Measurements from ENCODE around the gene ANKRD37. TPM values are rescaled to one million over a fixed set of nuclear protein-coding genes. Genes with fewer than 3 reads are reported as not detected.

ANKRD37 gene
- total and polyA plus RNA-seq, 2 donors from 2014 or later, result 13.0 to 14.2 TPM

- peak overlapping the region in 1 of 2 donors; percentile 57 for H3K27ac ChIP-seq (ENCODE audit: low read depth in 2 of 2, low read length in 2 of 2)
- peak overlapping the region; percentile 83 to 87 (median 83) for H3K9ac ChIP-seq (ENCODE audit: low read length in 3 of 3)
- H3K4me1 ChIP-seq (ENCODE audit: control insufficient read depth in 2 of 3, insufficient read depth in 2 of 3, low read depth in 1 of 3, low read length in 3 of 3), result peaks cover 0 to 9% (median 0%) of the 10 kb centered on the region in 3 donors
- peak overlapping the region; percentile 71 to 84 (median 81) for H3K4me3 ChIP-seq (ENCODE audit: low read length in 3 of 3)
- DNase-seq, result no peak
- intact Hi-C loops (cut with DNase I), result no loop called here
- no peak for TF ChIP-seq CTCF (IDR thresholded peaks at IDR 0.05; ENCODE audit: borderline replicate concordance, extremely low read depth, insufficient read depth)
- H3K9me3 ChIP-seq (ENCODE audit: control insufficient read depth in 2 of 3, insufficient read depth in 1 of 3, low read length in 3 of 3), result no peaks in the 10 kb centered on the region
- no peak for FAIRE-seq
- H3K27me3 ChIP-seq (ENCODE audit: control insufficient read depth, insufficient read depth, low read length), result no peaks in the 10 kb centered on the region
- peaks cover 0 to 10% (median 0%) of the 10 kb centered on the region in 3 donors for H3K36me3 ChIP-seq (ENCODE audit: control insufficient read depth in 2 of 3, insufficient read depth in 3 of 3, low read length in 3 of 3)
These were observed 1.9 kb upstream of the ANKRD37 start for GRCh38 chr4:185394568-185395237.

GRCh38 chr4:185395238-185395955 is 1.2 kb upstream of the ANKRD37 start, which contains the start of gene LRP2BP:
TSS of gene LRP2BP (minus strand) at chr4:185395924. CDS start at chr4:185378186, 17,738 bp downstream.
- no peak for TF ChIP-seq CTCF (IDR thresholded peaks at IDR 0.05; ENCODE audit: borderline replicate concordance, extremely low read depth, insufficient read depth)
- Histone ChIP-seq H3K27ac (ENCODE audit: low read depth in 2 of 2, low read length in 2 of 2) (peak within 1 kb of the TSS; percentile 98 to 100), H3K36me3 (ENCODE audit: control insufficient read depth in 2 of 3, insufficient read depth in 3 of 3, low read length in 3 of 3) (peaks cover 0 to 16% (median 0%) of the 10 kb centered on the region in 3 donors), H3K9me3 (ENCODE audit: control insufficient read depth in 2 of 3, insufficient read depth in 1 of 3, low read length in 3 of 3) (no peaks in the 10 kb centered on the region), H3K4me3 (ENCODE audit: low read length in 3 of 3) (peak within 1 kb of the TSS; percentile 71 to 84 (median 81)), H3K27me3 (ENCODE audit: control insufficient read depth, insufficient read depth, low read length) (no peaks in the 10 kb centered on the region), H3K9ac (ENCODE audit: low read length in 3 of 3) (peak within 1 kb of the TSS; percentile 83 to 96 (median 87)), H3K4me1 (ENCODE audit: control insufficient read depth in 2 of 3, insufficient read depth in 2 of 3, low read depth in 1 of 3, low read length in 3 of 3) (peaks cover 0 to 9% (median 0%) of the 10 kb centered on the region in 3 donors)
- intact Hi-C loops (cut with DNase I), result no loop called here
- DNase-seq (peak in 1 of 5 donors; percentile 33), FAIRE-seq (peak; percentile 23)

GRCh38 chr4:185395956-185396723 is 501 bp upstream of the ANKRD37 start:
- FAIRE-seq (no peak), DNase-seq (peak; percentile 99 to 100 (median 99))
- intact Hi-C loops (cut with DNase I), result no loop called here

More at GRCh38 chr4:185395956-185396723, 501 bp upstream of the ANKRD37 start:
- H3K9me3 ChIP-seq (ENCODE audit: control insufficient read depth in 2 of 3, insufficient read depth in 1 of 3, low read length in 3 of 3), result no peaks in the 10 kb centered on the region
- peak; percentile 2 for TF ChIP-seq CTCF (IDR thresholded peaks at IDR 0.05; ENCODE audit: borderline replicate concordance, extremely low read depth, insufficient read depth)
- H3K9ac ChIP-seq (ENCODE audit: low read length in 3 of 3), result peak overlapping the region; percentile 63 to 87 (median 83)
- no peaks in the 10 kb centered on the region for H3K27me3 ChIP-seq (ENCODE audit: control insufficient read depth, insufficient read depth, low read length)
- peak overlapping the region; percentile 98 to 100 for H3K27ac ChIP-seq (ENCODE audit: low read depth in 2 of 2, low read length in 2 of 2)
- H3K4me3 ChIP-seq (ENCODE audit: low read length in 3 of 3), result peak overlapping the region; percentile 71 to 84 (median 81)
- peaks cover 0 to 16% (median 0%) of the 10 kb centered on the region in 3 donors for H3K36me3 ChIP-seq (ENCODE audit: control insufficient read depth in 2 of 3, insufficient read depth in 3 of 3, low read length in 3 of 3)
- peaks cover 0 to 9% (median 0%) of the 10 kb centered on the region in 3 donors for H3K4me1 ChIP-seq (ENCODE audit: control insufficient read depth in 2 of 3, insufficient read depth in 2 of 3, low read depth in 1 of 3, low read length in 3 of 3)
